OCI-LY1 (cell line): Measurements from ENCODE around the gene TMEM272.

Source experiments
- CTCF ChIP-seq: fragments of 200-600 bp; sonication (generic), shearing (Covaris generic); IDR thresholded peaks from 2 replicates; pipeline ENCODE4 v1.5.1; 2017; ENCODE audit warnings: mild to moderate bottlenecking, antibody characterized with exemption, low read length, moderate library complexity, mixed read lengths
- EZH2 ChIP-seq: fragments of 200-600 bp; sonication (generic), shearing (Covaris generic); IDR thresholded peaks from 2 replicates; pipeline ENCODE4 v1.8.0; 2017; ENCODE audit warnings: borderline replicate concordance, mixed run types, mild to moderate bottlenecking, antibody characterized with exemption, low read length, moderate library complexity, mixed read lengths

GRCh38 chr13:51808811-51809210 is 36.2 kb downstream of the TMEM272 start:
- TF ChIP-seq CTCF (no peak), EZH2 (no peak)
